DMS153 treated with DMSO at 0.1 percent for 48 hours (cell line): ENCODE results near the gene EYS.

Experiments used
- DNase-seq: peaks from one replicate; lab custom pipeline; 2025; ENCODE audit not compliant: unreplicated experiment; lab: John Stamatoyannopoulos, UW

The EYS gene

GRCh38 chr6:64988148-64988547, 718.9 kb downstream of the EYS start:
- DNase-seq, result no peak

- DNase-seq, result no peak
Observed at GRCh38 chr6:64987066-64987465, 720.0 kb downstream of the EYS start.

- no peak for DNase-seq
Observed at GRCh38 chr6:64985726-64986125, 721.3 kb downstream of the EYS start.

GRCh38 chr6:64984948-64985347, 722.1 kb downstream of the EYS start:
- DNase-seq, result no peak

- DNase-seq, result no peak
Observed at GRCh38 chr6:64983089-64983488, 723.9 kb downstream of the EYS start.

GRCh38 chr6:64973142-64973541, 733.9 kb downstream of the EYS start:
- no peak for DNase-seq

- no peak for DNase-seq
Observed at GRCh38 chr6:64969139-64969538, 737.9 kb downstream of the EYS start.

- no peak for DNase-seq
Observed at GRCh38 chr6:64955435-64955848, 751.6 kb downstream of the EYS start.

GRCh38 chr6:64949257-64949656, 757.8 kb downstream of the EYS start:
- no peak for DNase-seq

GRCh38 chr6:64948261-64948660, 758.8 kb downstream of the EYS start:
- no peak for DNase-seq

GRCh38 chr6:64945450-64945849, 761.6 kb downstream of the EYS start:
- no peak for DNase-seq

GRCh38 chr6:64932486-64932885, 774.5 kb downstream of the EYS start:
- DNase-seq, result no peak

- no peak for DNase-seq
Observed at GRCh38 chr6:64930681-64931080, 776.3 kb downstream of the EYS start.

GRCh38 chr6:64926051-64926450, 781.0 kb downstream of the EYS start:
- DNase-seq, result no peak

- no peak for DNase-seq
Observed at GRCh38 chr6:64920257-64920656, 786.8 kb downstream of the EYS start.

GRCh38 chr6:64914124-64914523, 792.9 kb downstream of the EYS start:
- DNase-seq, result no peak

- DNase-seq, result no peak
Observed at GRCh38 chr6:64912966-64913365, 794.1 kb downstream of the EYS start.

GRCh38 chr6:64908104-64908503, 798.9 kb downstream of the EYS start:
- no peak for DNase-seq

GRCh38 chr6:64904616-64905015, 802.4 kb downstream of the EYS start:
- DNase-seq, result no peak

- no peak for DNase-seq
Observed at GRCh38 chr6:64902596-64902995, 804.4 kb downstream of the EYS start.

GRCh38 chr6:64896939-64897338, 810.1 kb downstream of the EYS start:
- DNase-seq, result no peak

GRCh38 chr6:64895945-64896344, 811.1 kb downstream of the EYS start:
- no peak for DNase-seq

- DNase-seq, result no peak
Observed at GRCh38 chr6:64890609-64891008, 816.4 kb downstream of the EYS start.

- no peak for DNase-seq
Observed at GRCh38 chr6:64889144-64889543, 817.9 kb downstream of the EYS start.
